Activated naive CD4-positive, alpha-beta T cell treated with Interleukin-2 at 50 U/mL for 16 hours (primary cell): ENCODE data around the gene PACS1.

Source experiments
- DNase-seq: peaks from one replicate; pipeline ENCODE4 v3.0.0-alpha.2; 2020

Gene PACS1

DNA sequence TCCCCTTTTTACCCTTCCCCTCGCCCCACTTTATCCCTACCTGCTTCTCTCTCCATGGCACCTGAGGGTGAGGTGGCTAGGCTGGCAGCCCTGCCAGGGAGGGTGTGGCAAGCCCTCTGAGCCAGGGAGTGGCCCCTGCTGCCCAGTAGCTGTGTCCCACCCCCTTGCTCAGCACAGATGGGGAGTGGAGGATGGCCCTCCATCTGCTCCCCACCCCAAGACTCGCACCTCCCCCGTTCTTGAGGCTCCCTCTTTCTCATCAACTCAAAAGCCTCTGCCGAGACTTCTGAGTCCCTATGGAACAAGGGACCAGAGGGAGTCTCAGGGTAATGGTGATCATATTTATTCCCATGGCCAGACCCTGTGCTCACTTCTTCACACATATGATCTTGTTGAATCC lies 223.3 kb downstream of the PACS1 start:
- DNase-seq, result no peak

DNA sequence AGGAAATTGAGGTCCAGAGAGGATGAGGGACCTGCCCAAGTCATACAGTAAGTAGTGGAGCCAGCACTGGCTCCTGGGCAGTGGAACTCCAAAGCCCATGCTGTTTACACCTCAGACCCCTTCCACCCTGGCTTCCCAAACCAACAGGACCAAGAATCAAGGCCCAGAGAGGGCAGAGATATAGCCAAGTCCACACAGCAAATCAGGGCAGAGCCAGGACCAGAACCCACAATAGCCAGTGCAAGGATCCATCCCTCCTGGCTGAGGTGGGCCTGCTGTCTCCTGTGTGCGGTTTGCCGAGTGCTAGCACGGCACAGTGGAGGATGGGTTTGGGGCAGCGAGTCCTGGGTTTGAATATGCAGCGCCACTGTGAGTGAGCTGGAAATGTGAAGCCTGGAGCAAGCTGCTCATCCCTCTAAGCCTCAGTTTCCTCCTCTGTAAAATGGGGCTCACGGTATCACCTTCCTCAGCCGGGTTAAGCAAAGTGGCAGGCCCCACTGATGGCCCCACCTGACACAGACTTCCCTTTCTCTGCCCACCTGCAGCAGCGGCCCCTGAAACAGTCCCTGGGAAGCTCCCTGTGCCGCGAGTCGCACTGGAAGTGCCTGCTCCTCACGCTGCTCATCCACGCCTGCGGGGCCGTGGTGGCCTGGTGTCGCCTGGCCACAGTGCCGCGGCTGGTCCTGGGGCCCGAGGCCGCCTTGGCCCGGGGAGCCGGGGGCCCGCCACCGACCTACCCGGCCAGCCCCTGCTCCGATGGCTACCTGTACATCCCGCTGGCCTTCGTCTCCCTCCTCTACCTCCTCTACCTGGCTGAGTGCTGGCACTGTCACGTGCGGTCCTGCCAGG lies 223.9 kb downstream of the PACS1 start:
- DNase-seq, result no peak
